Left forelimb (tissue), 1 donor: Measurements from ENCODE around the gene CRTC2.
A peak's percentile ranks its signal among the peaks of the same experiment; 100 is the strongest.
"Not testable (repeated sequence)": the region's sequence is repeated elsewhere in the genome, so short reads cannot be mapped to it uniquely, and the experiment has no call there.

Experiments used
- DNase-seq: peaks from one replicate; pipeline ENCODE4 v3.0.0-alpha.2; 2018; ENCODE audit warnings: low spot score

The CRTC2 gene

GRCh38 chr1:153928245-153928644 is 30.2 kb downstream of the CRTC2 start:
- DNase-seq, result no peak

GRCh38 chr1:153926405-153926804 is 32.0 kb downstream of the CRTC2 start:
- no peak for DNase-seq

GRCh38 chr1:153922972-153923925 is 35.2 kb downstream of the CRTC2 start, which contains the start of gene GATAD2B:
Gene GATAD2B (minus strand): TSS chr1:153922972. CDS start chr1:153828347, 94,625 bp downstream.
- peak; percentile 98 for DNase-seq

GRCh38 chr1:153922076-153922971 is 36.1 kb downstream of the CRTC2 start:
- DNase-seq, result no peak

DNA sequence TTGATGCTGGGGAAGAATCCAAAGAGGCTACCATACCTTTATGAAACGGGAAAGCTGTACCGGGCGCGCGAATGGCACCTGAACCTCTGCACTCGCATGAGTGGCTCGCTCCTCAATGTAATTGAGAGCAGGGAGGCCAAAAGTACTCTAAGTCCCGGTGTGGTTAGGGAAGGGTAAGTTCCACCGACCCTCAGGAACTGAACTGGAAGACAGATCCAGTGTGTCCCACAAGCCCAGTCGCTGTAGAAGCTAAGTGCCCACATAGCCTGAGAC is 36.7 kb downstream of the CRTC2 start:
- DNase-seq, result no peak

DNA sequence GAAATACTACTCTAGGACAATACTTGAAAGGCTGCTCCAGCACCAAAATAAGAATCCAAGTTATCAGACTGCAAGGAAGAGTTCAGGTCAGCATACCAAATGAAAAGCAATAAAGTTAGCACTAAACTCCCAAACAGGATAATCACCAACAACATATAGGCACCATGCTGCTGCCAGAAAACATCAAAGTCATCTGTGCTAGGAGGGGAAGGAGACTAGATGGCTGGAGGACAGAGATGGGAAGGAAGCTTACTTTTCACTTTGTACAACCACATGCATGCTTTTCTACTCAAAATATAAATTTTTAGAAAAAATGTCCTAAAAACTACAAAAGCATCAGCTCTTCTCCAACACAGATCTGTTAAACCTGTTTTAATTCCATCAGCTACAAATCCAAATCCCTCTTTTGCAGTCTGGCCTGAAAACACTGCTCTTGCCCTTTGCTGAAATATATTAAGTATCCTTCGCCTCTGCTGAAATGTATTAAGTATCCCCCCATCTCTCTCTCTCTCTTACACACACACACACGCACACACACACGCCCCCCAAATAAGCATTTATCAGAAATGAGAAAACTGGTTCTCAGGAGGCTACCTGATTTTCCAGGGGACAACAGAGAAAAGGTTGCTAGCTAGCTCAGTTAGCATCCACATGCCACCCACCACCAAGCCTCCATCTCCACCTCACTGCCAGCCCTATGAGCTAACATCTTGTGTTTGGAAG is 37.2 kb downstream of the CRTC2 start:
- DNase-seq, result no peak

DNA sequence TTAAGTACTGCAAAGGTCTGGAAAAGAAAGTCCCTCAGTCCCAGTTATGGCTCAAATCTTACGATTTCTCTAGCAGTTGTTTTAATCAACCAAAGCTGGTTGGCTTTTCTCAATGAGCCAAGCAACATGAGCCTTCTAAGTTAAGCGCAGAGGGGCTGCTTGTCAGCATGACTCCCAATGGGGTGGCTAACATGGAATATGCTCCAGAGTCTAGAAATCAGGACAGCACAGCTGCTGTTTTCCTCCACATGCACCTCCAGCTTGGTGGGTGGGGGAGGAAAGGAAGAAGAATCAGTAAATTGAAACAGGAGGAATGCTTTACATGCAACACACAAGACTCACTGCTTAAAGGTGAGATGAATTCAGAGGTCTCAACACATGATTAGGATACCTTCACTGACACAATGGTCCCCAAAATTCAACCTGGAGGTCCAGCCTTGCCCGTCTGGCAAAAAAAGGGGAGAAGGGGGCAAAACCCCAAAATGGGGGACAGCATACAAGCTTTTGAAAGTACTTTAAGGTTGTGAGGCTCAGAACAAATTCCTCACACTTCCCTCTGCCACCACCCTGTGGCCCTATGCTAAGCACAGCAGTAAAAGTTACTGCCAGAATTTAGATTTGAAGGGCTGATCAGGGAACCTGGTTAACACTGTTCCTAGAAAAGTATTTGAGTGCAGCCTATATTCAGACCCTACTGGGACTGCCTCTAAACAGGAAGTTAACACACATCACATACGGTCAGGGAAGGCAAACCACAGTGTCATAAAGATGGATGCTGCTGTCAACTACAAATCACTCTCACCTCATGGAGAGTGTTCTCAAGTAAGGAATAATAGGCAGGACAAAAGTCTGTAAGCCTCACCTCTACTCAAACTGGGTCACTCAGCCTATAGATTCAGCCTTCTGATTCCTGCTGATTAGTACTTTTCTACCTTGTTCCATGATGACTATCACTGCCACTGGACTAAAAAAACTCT is 38.2 kb downstream of the CRTC2 start:
- no peak for DNase-seq

- DNase-seq, result no peak
Observed at GRCh38 chr1:153916297-153916696, 42.1 kb downstream of the CRTC2 start.

DNA sequence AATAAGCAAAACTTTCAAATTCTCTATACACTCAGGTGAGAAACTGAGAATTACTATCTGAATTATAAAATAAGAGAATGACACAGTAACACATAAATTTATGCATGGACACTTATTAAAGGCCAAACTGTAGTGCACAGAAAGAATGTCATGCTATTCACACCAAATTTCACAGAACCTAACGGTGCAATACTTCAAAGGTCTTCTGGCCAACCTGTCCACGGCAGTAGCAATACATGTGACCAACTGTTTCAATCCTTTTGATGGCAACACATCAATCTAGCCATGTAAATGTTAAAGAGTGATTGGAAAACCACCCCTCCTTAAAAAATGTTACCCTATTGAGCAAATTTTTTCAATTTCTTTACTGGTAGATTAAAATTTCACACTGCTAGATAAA is 46.1 kb downstream of the CRTC2 start:
- no peak for DNase-seq

DNA sequence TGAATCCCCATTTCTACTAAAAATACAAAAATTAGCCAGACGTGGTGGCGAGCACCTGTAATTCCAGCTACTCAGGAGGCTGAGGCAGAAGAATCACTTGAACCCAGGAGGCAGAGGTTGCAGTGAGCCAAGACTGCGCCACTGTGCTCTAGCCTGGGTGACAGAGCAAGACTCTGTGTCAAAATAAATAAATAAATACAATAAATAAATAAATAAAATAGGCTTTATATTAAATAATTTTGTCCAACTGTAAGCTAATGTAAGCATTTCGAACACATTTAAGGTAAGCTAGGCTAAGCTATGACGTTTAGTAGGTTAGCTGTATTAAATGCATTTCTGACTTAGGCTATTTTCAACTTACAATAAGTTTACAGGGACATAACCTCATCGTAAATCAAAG is 47.9 kb downstream of the CRTC2 start:
- not testable (repeated sequence) for DNase-seq

- DNase-seq, result no peak
Observed at GRCh38 chr1:153908071-153908470, 50.3 kb downstream of the CRTC2 start.

- DNase-seq, result no peak
Observed at GRCh38 chr1:153907134-153907533, 51.3 kb downstream of the CRTC2 start.

- no peak for DNase-seq
Observed at GRCh38 chr1:153906396-153906795, 52.0 kb downstream of the CRTC2 start.

DNA sequence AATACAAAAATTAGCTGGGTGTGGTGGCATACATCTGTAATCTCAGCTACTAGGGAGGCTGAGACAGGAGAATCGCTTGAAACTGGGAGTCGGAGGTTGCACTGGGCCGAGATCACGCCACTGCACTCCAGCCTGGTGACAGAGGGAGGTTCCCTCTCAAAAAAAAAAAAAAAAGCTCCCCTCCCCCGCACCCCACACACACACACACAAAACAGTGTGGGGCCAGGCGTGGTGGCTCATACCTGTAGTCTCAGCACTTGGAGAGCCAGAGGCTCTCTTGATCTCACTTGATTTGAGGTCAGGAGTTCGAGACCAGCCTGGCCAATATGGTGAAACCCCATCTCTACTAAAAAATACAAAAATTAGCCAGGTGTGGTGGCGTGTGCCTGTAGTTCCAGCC is 52.5 kb downstream of the CRTC2 start:
- not testable (repeated sequence) for DNase-seq

- DNase-seq, result no peak
Observed at GRCh38 chr1:153903841-153904455, 54.5 kb downstream of the CRTC2 start.

- DNase-seq, result no peak
Observed at GRCh38 chr1:153899509-153899908, 58.9 kb downstream of the CRTC2 start.
